SK-N-SH (cell line): ENCODE results near the gene ENKUR. TPM values are rescaled to one million over a fixed set of nuclear protein-coding genes. Genes with fewer than 3 reads are reported as not detected.
A peak's percentile ranks its signal among the peaks of the same experiment; 100 is the strongest.

Source experiments
- CTCF ChIA-PET: fragments of 300-600, 350-600 bp; formaldehyde crosslinking; extraction: SDS; loops from one replicate; lab custom pipeline; 2021; lab: Yijun Ruan, JAX
- POLR2A ChIA-PET: fragments of 350-600 bp; sonication (Branson Sonifier 250); formaldehyde crosslinking; extraction: SDS; loops from one replicate; lab custom pipeline; 2020; ENCODE audit warnings: antibody characterized with exemption, inconsistent platforms; lab: Yijun Ruan, JAX
- DNase-seq: peaks from one replicate; pipeline ENCODE4 v3.0.0; 2012
- H2AFZ ChIP-seq: fragments of 200-600 bp; sonication (generic); 2 replicates; pipeline ENCODE4 v1.8.1; 2016; ENCODE audit warnings: antibody characterized with exemption, mild to moderate bottlenecking, low read depth
- H3F3A ChIP-seq: fragments of 200-600 bp; sonication (generic); replicated peaks from 2 replicates; pipeline ENCODE3; 2016; ENCODE audit warnings: antibody characterized with exemption, mild to moderate bottlenecking; ENCODE audit not compliant: insufficient read depth
- H3K27ac ChIP-seq, 2 experiments: fragments of 200-500 bp in 1 of 2; fragments of 200-600 bp in 1 of 2; sonication (Bioruptor generic) in 1 of 2; sonication (generic), shearing (Covaris generic) in 1 of 2; 2 replicates each; pipeline versions ENCODE4 v1.5.1 to v1.6.1; 2014 to 2016; ENCODE audit warnings: low read depth in 2 of 2, inconsistent platforms in 1 of 2, low read length in 1 of 2, mild to moderate bottlenecking in 1 of 2, mixed read lengths in 1 of 2
- H3K27me3 ChIP-seq: fragments of 200-600 bp; sonication (generic), shearing (Covaris generic); 2 replicates; pipeline ENCODE4 v1.6.1; 2016; ENCODE audit warnings: mixed run types; ENCODE audit not compliant: insufficient read depth
- H3K36me3 ChIP-seq, 2 experiments: fragments of 200-500 bp in 1 of 2; fragments of 200-600 bp in 1 of 2; sonication (Bioruptor generic) in 1 of 2; sonication (generic) in 1 of 2; replicated peaks in 1 of 2; 2 replicates each; pipeline versions ENCODE3 to v1.5.1; 2014 to 2016; ENCODE audit warnings: low read length in 1 of 2, mild to moderate bottlenecking in 1 of 2; ENCODE audit not compliant: insufficient read depth in 2 of 2, control insufficient read depth in 1 of 2
- H3K4me1 ChIP-seq, 2 experiments: fragments of 200-500 bp in 1 of 2; fragments of 200-600 bp in 1 of 2; sonication (Bioruptor generic) in 1 of 2; sonication (generic), shearing (Covaris generic) in 1 of 2; 2 replicates each; pipeline versions ENCODE4 v1.5.1 to v1.6.1; 2014 to 2016; ENCODE audit warnings: low read depth in 1 of 2, low read length in 1 of 2, mixed run types in 1 of 2; ENCODE audit not compliant: insufficient read depth in 2 of 2, control insufficient read depth in 1 of 2
- H3K4me2 ChIP-seq: fragments of 200-600 bp; sonication (generic), shearing (Covaris generic); 2 replicates; pipeline ENCODE4 v1.6.1; 2017; ENCODE audit warnings: mixed run types
- H3K4me3 ChIP-seq, 2 experiments: fragments of 200-500 bp in 1 of 2; fragments of 200-600 bp in 1 of 2; sonication (Bioruptor generic) in 1 of 2; sonication (generic), shearing (Covaris generic) in 1 of 2; 2 replicates each; pipeline versions ENCODE4 v1.5.1 to v1.8.1; 2014 to 2016; ENCODE audit warnings: low read depth in 2 of 2, inconsistent platforms in 1 of 2, low read length in 1 of 2, mild to moderate bottlenecking in 1 of 2, mixed read lengths in 1 of 2, moderate library complexity in 1 of 2
- H3K79me2 ChIP-seq: fragments of 200-600 bp; sonication (generic); 2 replicates; pipeline ENCODE4 v1.8.1; 2017; ENCODE audit warnings: mild to moderate bottlenecking; ENCODE audit not compliant: insufficient read depth
- H3K9ac ChIP-seq: fragments of 200-600 bp; sonication (generic); 2 replicates; pipeline ENCODE4 v1.6.1; 2017; ENCODE audit warnings: mixed run types
- H3K9me2 ChIP-seq: fragments of 200-600 bp; sonication (generic); 2 replicates; pipeline ENCODE4 v1.6.1; 2017; ENCODE audit warnings: mixed run types
- H3K9me3 ChIP-seq: fragments of 200-600 bp; sonication (generic); 2 replicates; pipeline ENCODE4 v1.6.1; 2017; ENCODE audit warnings: mixed run types, mild to moderate bottlenecking, moderate library complexity
- H4K20me1 ChIP-seq: fragments of 200-600 bp; sonication (generic); 2 replicates; pipeline ENCODE4 v1.6.1; 2017; ENCODE audit warnings: mild to moderate bottlenecking, mixed run types; ENCODE audit not compliant: insufficient read depth
- CHD2 ChIP-seq: fragments of 150-350 bp; IDR thresholded peaks from 2 replicates; pipeline ENCODE4 v1.6.1; 2018; ENCODE audit warnings: low read length; ENCODE audit not compliant: partially characterized antibody
- FOSL2 ChIP-seq: IDR thresholded peaks from 2 replicates; pipeline ENCODE4 v1.4.0; 2012; ENCODE audit warnings: low read depth, mild to moderate bottlenecking, moderate library complexity, borderline replicate concordance
- IRF3 ChIP-seq: fragments of 150-350 bp; IDR thresholded peaks from 2 replicates; pipeline ENCODE4 v1.6.1; 2016; ENCODE audit warnings: mild to moderate bottlenecking, low read depth, low read length
- JUND ChIP-seq: IDR thresholded peaks from 2 replicates; pipeline ENCODE4 v1.4.0; 2012
- MAX ChIP-seq: IDR thresholded peaks from 2 replicates; pipeline ENCODE4 v1.4.0; 2012; ENCODE audit warnings: low read depth
- MXI1 ChIP-seq: IDR thresholded peaks from 2 replicates; pipeline ENCODE4 v1.6.1; 2012; ENCODE audit warnings: mild to moderate bottlenecking, low read depth, low read length, improper control_type of control experiment
- NFIC ChIP-seq: IDR thresholded peaks from 2 replicates; pipeline ENCODE4 v1.4.0; 2012; ENCODE audit warnings: borderline replicate concordance
- PBX3 ChIP-seq: IDR thresholded peaks from 2 replicates; pipeline ENCODE4; 2012
- POLR2AphosphoS5 ChIP-seq: IDR thresholded peaks from 2 replicates; pipeline ENCODE4 v1.6.1; 2012; ENCODE audit warnings: low read depth, low read length
- RAD21 ChIP-seq: IDR thresholded peaks from 2 replicates; pipeline ENCODE4 v1.6.1; 2012; ENCODE audit warnings: mild to moderate bottlenecking, low read length
- REST ChIP-seq: IDR thresholded peaks from 2 replicates; pipeline ENCODE4 v1.6.1; 2012; ENCODE audit warnings: mild to moderate bottlenecking, low read depth, low read length, moderate library complexity
- RFX5 ChIP-seq: IDR thresholded peaks from 2 replicates; pipeline ENCODE4 v1.6.1; 2012; ENCODE audit warnings: mild to moderate bottlenecking, improper control_type of control experiment, low read length
- SIN3A ChIP-seq: IDR thresholded peaks from 2 replicates; pipeline ENCODE4 v1.6.1; 2012; ENCODE audit warnings: low read depth, mild to moderate bottlenecking, low read length, moderate library complexity, borderline replicate concordance
- TCF12 ChIP-seq: IDR thresholded peaks from 2 replicates; pipeline ENCODE4 v1.4.0; 2012
- TEAD4 ChIP-seq: IDR thresholded peaks from 2 replicates; pipeline ENCODE4 v1.4.0; 2012; ENCODE audit warnings: mild to moderate bottlenecking, borderline replicate concordance; ENCODE audit not compliant: insufficient read depth
- WGBS: methylation state at CpG from one replicate; pipeline ENCODE4 v1.1.6; 2017; ENCODE audit warnings: low lambda C conversion rate; 5-methylcytosine and 5-hydroxymethylcytosine counted together
- polyA plus RNA-seq, 3 experiments: library from polyadenylated mRNA; depleted of rRNA; stranded (reverse); fragments of >200 nt; gene quantifications; 2 replicates each; pipeline ENCODE4 v1.2.3, GENCODE V29; 2012

Gene ENKUR
- polyA plus RNA-seq, 1 of the 3 experiments (the other 2 are of a cell fraction) = 0.13 TPM

- H3K27me3 ChIP-seq = no peaks in the 10 kb centered on the region
- TF ChIP-seq SIN3A = no peak
- TF ChIP-seq POLR2AphosphoS5 = no peak
- TF ChIP-seq IRF3 = no peak
- TF ChIP-seq MAX = no peak
- no peak for TF ChIP-seq RAD21
- no peak for TF ChIP-seq REST
- peak; percentile 27; the same call in 1 of the 2 replicates for TF ChIP-seq TEAD4
- TF ChIP-seq TCF12 = peak; percentile 25; the same call in 1 of the 2 replicates
- no peak for TF ChIP-seq RFX5
- TF ChIP-seq MXI1 = no peak
- TF ChIP-seq CHD2 = no peak
- peak; percentile 21; the same call in 1 of the 2 replicates for TF ChIP-seq JUND
- TF ChIP-seq FOSL2 = no peak
- TF ChIP-seq NFIC = no peak
- TF ChIP-seq PBX3 = peak; percentile 72
- H2AFZ ChIP-seq = no peak overlapping the region
- no peak overlapping the region for H3K4me2 ChIP-seq
- H3K4me1 ChIP-seq = no peaks in the 10 kb centered on the region
- DNase-seq = no peak
- 82% methylated on average over 1 of the region's 1 CpG for WGBS
- no peak overlapping the region for H3K9ac ChIP-seq
- ChIA-PET CTCF (no interaction called here), POLR2A (no interaction called here)
- no peaks in the 10 kb centered on the region for H3K79me2 ChIP-seq
- no peak overlapping the region for H3K27ac ChIP-seq
- H4K20me1 ChIP-seq = no peaks in the 10 kb centered on the region
- no peaks in the 10 kb centered on the region for H3F3A ChIP-seq
- no peak overlapping the region for H3K4me3 ChIP-seq
- peaks cover 5 to 7% of the 10 kb centered on the region in 2 experiments for H3K36me3 ChIP-seq
- H3K9me3 ChIP-seq = no peaks in the 10 kb centered on the region
- no peaks in the 10 kb centered on the region for H3K9me2 ChIP-seq
Measured at GRCh38 chr10:25026463-25026862, 10.5 kb upstream of the ENKUR start.
